HG02610 (cell line): ENCODE measurements around the gene EDAR.

Experiments
- ATAC-seq: cut with Tn5 transposase; IDR thresholded peaks from one replicate; pipeline ENCODE4 v1.9.1; 2021; ENCODE audit warnings: mild to moderate bottlenecking, moderate library complexity; ENCODE audit not compliant: unreplicated experiment

Gene EDAR

GRCh38 chr2:108926561-108927380 lies 62.2 kb downstream of the EDAR start:
- no peak for ATAC-seq

- no peak for ATAC-seq
Measured at GRCh38 chr2:108925735-108926134, 63.3 kb downstream of the EDAR start.

GRCh38 chr2:108925286-108925685 lies 63.7 kb downstream of the EDAR start:
- no peak for ATAC-seq

GRCh38 chr2:108924580-108925251 lies 64.3 kb downstream of the EDAR start:
- ATAC-seq = no peak

- no peak for ATAC-seq
Measured at GRCh38 chr2:108923736-108924579, 65.1 kb downstream of the EDAR start.

- no peak for ATAC-seq
Measured at GRCh38 chr2:108923019-108923700, 65.9 kb downstream of the EDAR start.

- no peak for ATAC-seq
Measured at GRCh38 chr2:108922141-108922915, 66.7 kb downstream of the EDAR start.

GRCh38 chr2:108921096-108922030 lies 67.7 kb downstream of the EDAR start:
- no peak for ATAC-seq

- no peak for ATAC-seq
Measured at GRCh38 chr2:108920686-108921085, 68.3 kb downstream of the EDAR start.

GRCh38 chr2:108919571-108920373 lies 69.2 kb downstream of the EDAR start:
- no peak for ATAC-seq

GRCh38 chr2:108918941-108919341 lies 70.1 kb downstream of the EDAR start:
- no peak for ATAC-seq

GRCh38 chr2:108918156-108918874 lies 70.7 kb downstream of the EDAR start:
- ATAC-seq = no peak

GRCh38 chr2:108917526-108917925 lies 71.5 kb downstream of the EDAR start:
- no peak for ATAC-seq

- ATAC-seq = no peak
Measured at GRCh38 chr2:108916796-108917421, 72.1 kb downstream of the EDAR start.

GRCh38 chr2:108916122-108916795 lies 72.8 kb downstream of the EDAR start:
- ATAC-seq = no peak

- no peak for ATAC-seq
Measured at GRCh38 chr2:108912629-108912902, 76.5 kb downstream of the EDAR start.
